ENCODE data around the gene MITF.
A peak's percentile ranks its signal among the peaks of the same experiment; 100 is the strongest.

MITF gene

GRCh38 chr3:69941439-69942176 lies 202.3 kb downstream of the MITF start:
- FAIRE-seq (no peak), DNase-seq (ENCODE audit: insufficient read length, low spot score) (no peak)

DNA sequence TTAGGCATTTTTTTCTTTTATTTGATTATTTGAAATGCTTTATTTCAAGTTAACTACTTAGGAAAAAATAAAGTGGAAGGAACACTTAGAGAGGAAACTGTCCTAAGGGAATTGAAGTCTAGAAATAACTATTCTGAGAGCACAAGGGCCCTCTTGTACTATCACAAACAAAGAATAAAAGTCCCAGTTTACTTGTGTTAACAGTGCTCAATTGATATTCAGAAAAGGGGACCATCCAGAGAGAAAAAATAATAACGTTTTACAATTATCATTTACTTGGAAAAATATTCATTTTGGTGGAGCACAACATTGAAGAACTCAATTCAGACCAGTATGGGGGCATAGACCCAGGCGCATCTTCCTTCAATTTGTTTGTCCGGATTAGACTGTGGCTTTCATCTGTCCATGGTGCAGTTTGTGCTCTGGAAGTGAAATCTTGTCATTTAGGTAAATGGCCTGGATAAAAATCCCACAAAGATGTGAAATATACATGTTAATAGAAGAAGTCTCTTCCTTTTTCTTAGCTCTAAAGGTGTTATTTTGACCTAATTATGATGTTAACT lies 205.7 kb downstream of the MITF start:
- no peak for FAIRE-seq
- no peak for DNase-seq (ENCODE audit: insufficient read length, low spot score)

DNA sequence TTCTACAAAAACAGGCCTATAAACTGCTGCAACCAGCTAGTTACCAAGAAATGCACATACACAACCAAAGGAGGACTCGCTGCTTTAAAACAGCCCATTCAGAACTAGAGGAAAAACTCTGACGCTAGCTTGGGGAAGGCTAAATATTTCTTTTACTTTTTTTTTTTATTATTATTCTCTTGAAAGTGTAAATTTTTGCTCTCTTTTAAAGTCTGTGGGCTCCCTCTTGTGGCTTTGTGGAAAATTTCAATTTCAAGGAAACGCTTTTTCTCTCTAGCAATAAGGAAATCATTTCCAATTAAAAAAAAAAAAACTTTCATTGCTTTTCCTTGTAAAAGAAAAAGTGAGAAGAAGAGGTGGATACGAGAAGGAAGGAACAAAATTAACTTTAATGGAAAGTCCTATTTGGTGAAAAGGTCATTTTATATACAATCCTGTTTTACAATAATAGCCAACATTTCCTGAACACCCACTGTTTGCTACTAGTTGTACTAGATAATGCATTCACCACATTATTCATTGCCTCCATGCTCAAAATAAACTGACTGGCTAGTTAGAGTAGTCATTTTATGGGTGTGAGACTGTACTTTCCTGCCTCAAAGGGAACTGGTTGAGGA lies 209.1 kb downstream of the MITF start:
- DNase-seq (ENCODE audit: insufficient read length, low spot score) (no peak), FAIRE-seq (peak; percentile 28)

- DNase-seq (ENCODE audit: insufficient read length, low spot score), result no peak
- no peak for FAIRE-seq
These were observed 212.4 kb downstream of the MITF start for GRCh38 chr3:69951616-69952015.

DNA sequence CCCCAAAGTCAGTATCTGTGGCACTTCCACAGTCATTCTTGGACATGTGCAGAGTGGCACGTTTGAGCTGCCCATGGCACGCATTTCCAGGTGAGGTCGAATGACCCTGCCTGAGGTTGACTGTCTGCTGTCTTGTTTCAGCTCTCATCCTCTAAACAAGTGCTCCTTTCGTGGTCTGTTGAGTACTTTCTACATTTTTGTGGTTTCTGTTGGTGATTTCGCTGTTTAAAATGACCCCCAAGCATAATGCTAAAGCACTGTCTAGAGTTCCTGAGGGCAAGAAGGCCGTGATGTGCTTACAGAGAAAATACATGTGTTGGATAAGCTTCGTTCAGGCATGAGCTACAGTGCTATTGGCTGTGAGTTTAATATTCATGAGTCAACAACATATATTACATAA lies 220.3 kb downstream of the MITF start:
- no peak for FAIRE-seq
- no peak for DNase-seq (ENCODE audit: insufficient read length, low spot score)

DNA sequence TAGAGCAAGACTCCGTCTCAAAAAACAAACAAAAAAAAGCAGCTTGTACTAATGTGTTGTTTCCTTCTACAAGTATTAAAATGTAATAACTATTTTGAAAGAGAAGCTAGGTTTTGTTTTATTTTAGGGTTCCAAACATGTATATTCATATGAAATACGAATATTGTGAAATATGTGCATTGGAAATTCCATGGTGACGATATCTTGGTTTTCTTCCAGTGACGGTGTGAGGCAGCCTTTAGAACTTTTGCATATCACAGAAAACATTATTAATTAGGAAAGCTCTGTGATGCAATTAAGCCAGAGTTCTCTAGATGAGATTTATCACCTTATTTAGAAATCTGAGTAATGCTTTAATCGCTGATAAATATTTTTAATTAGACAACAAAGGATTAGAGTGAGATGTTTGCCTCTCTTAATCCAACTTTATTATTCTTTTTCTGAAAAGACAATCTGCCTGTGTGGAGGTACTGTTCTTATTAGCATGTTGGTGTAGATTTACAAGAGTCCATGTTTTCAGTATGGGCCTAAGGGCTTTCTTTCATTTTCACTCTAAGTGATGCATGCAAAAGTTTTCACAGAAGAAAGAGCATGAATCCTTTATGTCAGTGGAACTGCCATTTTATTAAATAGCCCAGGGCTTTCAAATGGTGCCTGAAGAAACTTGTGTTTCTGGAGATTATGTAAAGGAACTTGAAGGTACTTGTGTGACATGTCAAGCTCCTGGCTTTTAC lies 222.6 kb downstream of the MITF start:
- DNase-seq (ENCODE audit: insufficient read length, low spot score) (no peak), FAIRE-seq (no peak)

DNA sequence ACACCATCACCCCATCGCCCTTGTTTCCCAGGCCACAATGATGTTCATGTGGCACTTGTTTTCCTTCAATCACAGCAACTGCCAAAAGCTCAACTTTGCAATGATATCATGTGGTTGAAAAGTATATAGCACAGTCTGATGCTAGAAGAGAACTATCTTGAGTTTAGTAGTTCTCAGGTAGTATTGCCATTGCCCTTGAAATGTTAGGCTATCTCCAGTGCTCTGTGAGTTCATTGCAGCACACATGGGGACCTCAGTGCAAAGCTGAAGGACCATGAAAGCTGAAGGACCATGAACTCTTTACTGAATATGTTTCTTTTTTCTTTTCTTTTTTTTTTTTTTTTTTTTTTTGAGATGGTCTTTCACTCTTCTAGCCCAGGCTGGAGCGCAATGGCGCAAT lies 224.4 kb downstream of the MITF start:
- no peak for DNase-seq (ENCODE audit: insufficient read length, low spot score)
- no peak for FAIRE-seq

- FAIRE-seq, result no peak
- no peak for DNase-seq (ENCODE audit: insufficient read length, low spot score)
These were observed 227.9 kb downstream of the MITF start for GRCh38 chr3:69967156-69967555.

- FAIRE-seq, result no peak
These were observed 231.6 kb downstream of the MITF start for GRCh38 chr3:69970827-69971226.

GRCh38 chr3:69972672-69973071 lies 233.4 kb downstream of the MITF start:
- DNase-seq (ENCODE audit: insufficient read length, low spot score) (no peak), FAIRE-seq (no peak)

More at GRCh38 chr3:69970827-69971226, 231.6 kb downstream of the MITF start:
- no peak for DNase-seq (ENCODE audit: insufficient read length, low spot score)

GRCh38 chr3:69976021-69976420 lies 236.8 kb downstream of the MITF start:
- FAIRE-seq (no peak), DNase-seq (ENCODE audit: insufficient read length, low spot score) (no peak)

DNA sequence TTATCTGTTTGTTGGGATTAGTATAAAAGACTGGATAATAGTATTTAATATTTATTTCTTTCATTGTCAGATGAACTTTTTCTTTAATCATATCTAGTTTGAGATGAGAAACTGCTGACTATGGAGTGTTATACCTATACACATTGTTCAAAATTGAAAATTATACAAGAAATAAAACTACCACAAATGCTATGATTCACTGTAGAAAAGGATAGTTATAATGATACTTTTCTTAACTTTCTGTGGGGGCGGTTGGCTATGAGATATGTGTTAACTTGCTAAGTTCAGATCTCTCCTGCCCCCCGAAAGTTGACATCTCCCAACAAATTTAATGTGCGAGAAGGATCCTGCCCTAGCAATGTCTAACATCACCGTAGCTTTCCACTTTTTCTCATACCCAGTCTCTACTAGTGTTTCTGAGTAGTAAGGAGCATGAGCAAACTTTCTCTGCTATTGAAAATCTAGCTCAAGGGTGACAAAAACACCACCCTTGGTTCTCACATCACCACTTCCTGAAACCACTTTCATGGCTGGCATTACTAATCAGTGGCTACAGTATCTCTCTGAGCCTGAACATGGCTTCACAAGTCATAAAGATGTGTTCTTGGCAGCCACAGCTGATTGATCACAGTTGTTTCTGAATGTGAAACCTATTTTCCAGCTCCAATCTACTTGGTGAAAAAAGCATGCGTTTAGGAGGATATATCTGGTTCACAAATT lies 244.4 kb downstream of the MITF start:
- FAIRE-seq, result no peak
- no peak for DNase-seq (ENCODE audit: insufficient read length, low spot score)

DNA sequence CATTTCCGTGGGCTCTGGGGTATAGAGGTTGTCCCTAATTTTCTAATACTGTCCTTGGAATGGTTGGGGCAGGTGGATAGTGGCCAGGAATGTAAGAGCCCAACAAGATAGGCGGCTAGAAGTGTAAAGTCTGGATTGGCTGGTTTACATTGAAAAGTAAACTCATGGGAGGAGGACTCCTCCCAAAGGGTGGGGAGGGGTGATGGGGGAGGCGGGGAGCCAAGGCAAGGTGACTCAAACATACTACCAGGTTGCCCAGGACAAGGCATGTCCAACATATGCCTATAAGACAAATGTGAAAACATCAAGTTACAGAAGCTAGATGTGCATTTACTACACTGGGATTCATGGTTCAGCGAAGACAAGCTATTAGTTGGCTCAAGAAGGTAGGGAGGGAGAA lies 246.0 kb downstream of the MITF start:
- no peak for FAIRE-seq
- no peak for DNase-seq (ENCODE audit: insufficient read length, low spot score)

GRCh38 chr3:69986419-69986818 lies 247.2 kb downstream of the MITF start:
- FAIRE-seq, result no peak
- no peak for DNase-seq (ENCODE audit: insufficient read length, low spot score)

- no peak for DNase-seq (ENCODE audit: insufficient read length, low spot score)
- FAIRE-seq, result no peak
These were observed 248.6 kb downstream of the MITF start for GRCh38 chr3:69987833-69988232.

- DNase-seq (ENCODE audit: insufficient read length, low spot score), result no peak
- FAIRE-seq, result no peak
These were observed 254.5 kb downstream of the MITF start for GRCh38 chr3:69993757-69994156.

- no peak for DNase-seq (ENCODE audit: insufficient read length, low spot score)
- no peak for FAIRE-seq
These were observed 255.7 kb downstream of the MITF start for GRCh38 chr3:69994919-69995318.

GRCh38 chr3:69997631-69998307 lies 258.5 kb downstream of the MITF start:
- FAIRE-seq (no peak), DNase-seq (ENCODE audit: insufficient read length, low spot score) (no peak)

DNA sequence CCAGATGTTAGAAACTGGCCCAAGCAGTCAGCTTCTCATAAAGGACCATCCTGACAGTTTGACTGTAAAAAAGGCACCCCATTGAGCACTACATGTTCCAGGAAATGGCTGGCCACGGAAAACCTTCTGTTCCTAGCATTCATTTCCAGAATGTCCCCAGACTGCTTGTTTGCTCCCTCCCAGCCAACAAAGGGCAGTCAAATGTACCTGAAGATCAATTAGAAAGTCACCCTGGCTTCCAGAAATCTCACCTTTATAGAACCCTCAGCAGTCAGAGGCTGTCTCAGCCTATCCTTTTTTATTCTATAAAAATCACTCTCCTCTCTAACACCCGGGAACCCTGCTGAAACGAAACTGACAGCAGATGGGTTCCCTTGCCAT lies 259.5 kb downstream of the MITF start:
- DNase-seq (ENCODE audit: insufficient read length, low spot score) (no peak), FAIRE-seq (no peak)
